ENCODE data around the gene GPR171.

The GPR171 gene

DNA sequence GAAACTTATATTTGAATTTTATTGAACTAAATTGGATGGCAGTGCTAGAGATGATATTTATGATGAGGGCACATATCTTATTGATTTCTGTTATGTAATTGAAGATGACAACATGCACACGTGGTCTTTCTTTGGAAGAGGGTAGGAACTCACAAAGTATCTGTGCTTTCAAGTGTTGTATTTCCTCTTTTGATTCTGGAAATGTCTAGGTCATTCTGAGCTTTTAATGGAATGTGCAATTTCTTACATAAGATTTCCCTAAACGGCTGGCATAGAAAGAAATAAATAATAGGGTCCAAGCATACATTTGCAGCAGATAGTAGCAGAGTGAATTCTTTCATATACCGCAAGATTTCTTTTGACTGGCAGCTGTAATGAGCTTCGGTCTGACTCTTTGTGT is 10.1 kb upstream of the GPR171 start:
- DNase-seq, result peak; percentile 3

DNA sequence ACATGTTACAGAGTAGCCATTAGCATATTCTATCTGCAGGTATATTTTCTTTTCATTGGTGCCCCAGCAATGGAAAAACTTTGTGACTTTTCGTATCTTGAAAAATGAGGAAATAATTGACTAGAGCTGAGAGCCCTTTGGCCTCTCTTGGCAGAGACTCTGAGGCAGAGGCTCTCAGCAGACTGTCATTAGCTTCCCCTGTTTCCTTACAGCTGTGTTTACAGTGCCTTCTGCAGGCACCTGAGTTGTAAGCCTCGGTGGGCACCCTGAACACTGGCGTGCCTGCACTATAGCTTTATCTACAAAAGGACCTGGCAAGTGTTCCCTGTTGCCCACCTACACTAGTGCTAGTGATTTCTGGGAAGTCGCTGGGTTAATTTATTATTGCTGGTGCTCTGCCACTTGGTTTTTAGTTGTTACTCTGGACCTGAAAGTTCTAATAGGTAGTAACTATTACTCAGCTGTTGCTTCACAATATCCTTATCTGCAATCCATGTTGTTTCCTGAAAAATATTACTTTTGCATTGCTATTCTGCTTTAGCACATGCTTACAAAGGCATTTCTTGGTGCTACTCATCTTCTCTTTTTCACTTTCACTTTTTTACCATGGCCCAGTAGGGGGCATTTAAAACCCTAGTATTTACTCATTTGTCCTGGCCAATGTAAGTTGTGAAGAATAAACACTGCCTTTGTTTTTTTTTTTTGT is 7.8 kb upstream of the GPR171 start:
- DNase-seq, result peak; percentile 72

DNA sequence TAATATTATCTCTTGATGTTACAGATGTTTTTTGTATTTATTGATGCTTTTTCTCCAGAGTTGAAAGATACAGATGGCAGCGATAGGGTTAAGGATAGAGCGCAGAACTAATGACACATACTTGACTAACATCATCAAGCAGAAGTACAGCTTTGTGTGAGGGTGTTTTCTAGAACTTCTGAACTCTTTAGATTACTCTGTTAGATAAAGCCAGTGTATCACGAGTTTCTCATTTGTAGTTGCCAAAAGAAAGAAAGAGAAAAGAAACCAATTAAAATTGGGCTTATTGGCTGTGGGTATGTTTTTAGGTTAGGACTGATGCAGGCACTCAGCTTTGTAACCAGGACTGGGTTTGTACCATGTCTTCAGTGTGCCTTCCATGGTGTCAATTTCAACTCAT is 6.6 kb upstream of the GPR171 start:
- DNase-seq, result no peak

DNA sequence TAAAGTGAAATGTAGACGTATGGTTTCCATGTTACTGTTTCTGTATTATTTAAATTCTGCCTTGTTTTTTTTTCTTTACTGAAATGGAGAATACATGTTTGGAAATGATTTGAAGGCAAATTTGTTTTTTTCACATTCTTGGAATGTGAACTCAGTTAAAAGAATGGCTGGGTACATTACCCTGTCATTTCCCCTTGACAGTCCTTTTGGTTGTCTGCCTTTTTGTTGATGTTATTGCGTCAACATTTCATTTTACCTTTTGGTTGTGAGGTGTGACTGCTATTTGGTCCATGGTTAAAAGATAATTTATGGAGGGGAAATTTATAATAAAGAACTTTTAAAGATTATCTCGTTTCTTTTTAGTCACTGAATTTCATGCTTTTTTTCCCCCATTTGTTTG is 3.2 kb upstream of the GPR171 start:
- no peak for DNase-seq

DNA sequence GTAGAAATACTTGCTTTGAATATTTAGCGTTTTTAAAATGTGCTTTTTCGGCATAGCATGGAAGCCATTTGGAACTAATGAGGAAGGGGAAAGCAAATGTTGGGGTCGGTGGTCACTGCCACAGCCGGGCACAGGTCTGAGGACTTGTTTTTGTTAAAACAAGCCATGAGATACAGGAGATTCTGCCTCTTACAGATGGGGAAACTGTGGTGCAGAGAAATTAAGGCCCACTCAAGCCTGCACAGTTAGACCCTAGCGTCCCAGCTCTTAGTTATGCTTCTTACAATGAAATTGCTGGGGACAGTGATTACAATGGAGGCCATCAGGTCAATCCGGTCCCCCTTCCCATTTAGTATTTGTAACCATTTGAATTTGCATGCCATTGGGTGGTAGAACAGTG is 2.5 kb upstream of the GPR171 start:
- no peak for DNase-seq

DNA sequence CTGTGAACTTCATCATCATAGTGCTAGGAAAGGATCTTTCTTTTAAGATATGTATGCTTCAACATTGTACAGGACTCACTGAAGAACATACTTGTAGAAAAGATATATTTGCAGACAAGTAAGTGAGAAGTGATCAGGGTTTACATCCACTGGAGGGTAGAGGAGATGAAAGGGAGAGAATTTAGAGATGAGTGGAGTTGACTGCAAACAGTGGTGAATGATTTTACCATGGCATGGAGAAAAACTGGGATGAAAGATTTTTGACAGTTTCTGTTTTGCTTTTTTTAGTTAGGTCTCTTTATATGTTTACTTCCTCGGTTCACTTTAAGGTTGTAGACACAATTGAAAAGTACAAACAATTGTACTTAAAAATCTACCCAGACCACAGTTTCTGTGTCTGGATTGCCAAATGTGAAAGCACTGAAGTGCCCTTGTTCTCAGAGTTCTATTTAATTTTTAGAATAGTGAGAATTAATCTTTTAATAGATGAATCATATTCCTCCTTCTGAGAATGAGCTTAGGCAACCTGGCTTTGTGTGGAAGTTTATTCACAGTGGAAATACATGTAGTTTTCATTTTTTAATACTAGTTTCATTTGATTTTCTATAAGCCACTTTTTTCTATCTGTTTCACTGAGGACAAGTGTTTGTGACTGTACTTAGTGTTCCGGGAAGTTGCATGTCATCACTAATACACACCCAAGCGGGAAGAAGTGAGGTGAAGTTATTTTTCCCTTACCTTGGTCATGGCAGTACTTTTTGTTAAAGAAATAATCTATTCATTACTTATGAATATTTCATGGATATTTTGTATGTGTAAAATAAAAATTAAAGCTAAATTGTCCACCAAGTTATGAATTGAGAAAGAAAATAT is 1.8 kb upstream of the GPR171 start:
- DNase-seq, result no peak

DNA sequence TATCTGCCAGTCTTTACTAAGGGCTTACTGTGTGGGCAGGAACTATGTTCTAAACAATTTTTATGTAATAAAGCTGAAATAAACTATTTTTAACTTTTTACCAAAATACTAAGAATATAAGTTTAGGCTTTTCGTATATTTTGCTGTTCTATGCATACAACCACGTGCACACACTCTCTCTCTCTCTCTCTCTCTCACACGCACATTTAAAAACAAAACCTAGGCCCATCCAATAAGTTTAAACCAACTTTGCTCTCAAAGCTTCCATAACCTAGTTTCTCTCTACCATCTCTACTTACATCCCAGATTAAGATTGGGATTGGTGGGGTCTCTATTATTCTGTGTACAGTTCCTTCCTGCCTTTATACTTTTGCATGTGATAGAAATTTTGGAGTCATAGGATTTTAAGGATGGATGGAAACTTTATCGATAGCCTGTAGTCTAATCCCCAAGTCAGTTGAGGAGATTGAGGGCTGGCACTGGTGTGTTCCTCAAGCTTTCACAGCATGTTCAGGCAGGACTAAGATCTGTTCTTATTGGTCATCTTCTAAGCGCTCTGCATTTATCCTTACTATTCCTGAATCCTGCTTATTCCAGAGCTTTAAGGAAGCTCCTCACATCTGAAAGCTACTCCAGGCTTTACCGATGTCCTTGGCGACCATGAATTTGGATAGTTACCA is 1.8 kb downstream of the GPR171 start:
- DNase-seq, result no peak

DNA sequence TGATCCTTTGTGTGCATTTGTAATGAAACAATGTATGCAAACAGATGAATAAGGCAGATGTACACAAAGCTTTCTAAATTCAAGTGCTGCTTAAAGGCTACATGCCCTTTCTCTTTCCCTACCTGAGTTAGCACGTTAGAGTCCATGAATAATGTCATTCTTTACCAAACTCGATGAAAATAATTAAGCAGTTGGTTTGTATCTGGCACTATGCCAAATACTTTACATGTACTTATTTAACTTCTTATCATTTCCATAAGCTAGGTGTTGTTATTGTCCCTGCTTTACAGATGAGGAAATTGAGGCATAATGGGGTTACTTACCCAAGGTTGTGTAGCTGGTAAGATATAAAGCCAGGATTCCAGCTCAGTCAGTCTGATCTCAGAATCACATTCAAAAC is 2.4 kb downstream of the GPR171 start:
- no peak for DNase-seq

DNA sequence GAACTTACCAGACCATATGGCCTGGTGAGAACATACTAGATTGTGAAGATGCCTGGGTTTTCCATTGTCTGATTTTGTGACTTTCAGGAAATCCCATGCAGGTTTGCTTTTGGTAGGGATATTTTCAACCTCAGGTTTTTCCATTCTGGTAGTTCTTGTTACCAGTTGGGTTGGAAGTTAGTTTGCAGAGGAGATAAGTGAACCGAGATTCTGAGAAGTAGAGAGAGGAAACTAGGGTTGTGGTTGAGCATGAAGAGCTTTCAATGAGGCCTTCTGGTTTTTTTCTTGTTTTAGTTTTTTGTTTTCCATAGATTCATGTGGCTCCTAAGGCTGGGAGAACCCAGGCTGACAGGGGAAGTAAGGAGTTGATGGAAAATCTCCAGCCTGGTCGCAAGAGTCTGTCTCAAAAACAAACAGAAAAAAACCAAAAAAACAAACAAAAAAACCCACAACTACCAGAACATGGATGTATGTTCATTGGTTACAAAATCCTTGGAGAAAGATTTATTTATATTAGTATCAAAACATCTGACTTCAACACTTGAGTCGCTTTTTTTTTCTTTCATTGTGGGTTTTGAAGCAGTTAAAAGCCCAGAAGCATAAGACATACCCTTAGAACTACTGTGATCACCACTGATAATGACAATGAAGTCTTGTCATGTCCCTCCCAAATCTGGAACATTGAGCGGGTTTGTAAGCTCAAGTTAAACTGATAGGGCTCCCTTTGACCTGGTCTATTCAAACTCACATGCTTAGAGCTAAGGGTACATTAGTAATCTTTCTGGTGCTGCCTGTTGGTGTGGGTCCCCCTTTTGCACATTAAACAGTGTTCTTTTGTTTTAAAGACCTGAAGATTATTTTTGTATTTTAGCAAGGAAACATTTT is 3.2 kb downstream of the GPR171 start:
- DNase-seq, result peak; percentile 28

DNA sequence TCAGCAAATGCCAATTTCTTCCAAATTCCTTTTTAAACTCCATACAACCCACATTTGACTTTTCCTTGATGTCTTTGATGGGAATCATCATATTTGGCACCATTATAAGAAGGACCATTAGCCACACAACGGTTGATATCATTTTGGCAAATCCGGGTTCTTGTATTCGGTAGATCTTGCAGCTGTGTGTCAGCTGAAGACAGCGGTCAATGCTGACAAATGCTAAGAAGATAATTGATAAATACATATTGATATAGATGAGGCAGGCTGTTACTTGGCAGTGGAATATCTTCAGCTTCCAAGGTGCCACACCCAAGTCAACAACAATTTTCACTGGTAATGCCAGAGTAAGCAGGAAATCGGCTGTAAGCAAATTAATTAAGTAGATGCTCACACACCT is 4.2 kb downstream of the GPR171 start:
- DNase-seq, result no peak

DNA sequence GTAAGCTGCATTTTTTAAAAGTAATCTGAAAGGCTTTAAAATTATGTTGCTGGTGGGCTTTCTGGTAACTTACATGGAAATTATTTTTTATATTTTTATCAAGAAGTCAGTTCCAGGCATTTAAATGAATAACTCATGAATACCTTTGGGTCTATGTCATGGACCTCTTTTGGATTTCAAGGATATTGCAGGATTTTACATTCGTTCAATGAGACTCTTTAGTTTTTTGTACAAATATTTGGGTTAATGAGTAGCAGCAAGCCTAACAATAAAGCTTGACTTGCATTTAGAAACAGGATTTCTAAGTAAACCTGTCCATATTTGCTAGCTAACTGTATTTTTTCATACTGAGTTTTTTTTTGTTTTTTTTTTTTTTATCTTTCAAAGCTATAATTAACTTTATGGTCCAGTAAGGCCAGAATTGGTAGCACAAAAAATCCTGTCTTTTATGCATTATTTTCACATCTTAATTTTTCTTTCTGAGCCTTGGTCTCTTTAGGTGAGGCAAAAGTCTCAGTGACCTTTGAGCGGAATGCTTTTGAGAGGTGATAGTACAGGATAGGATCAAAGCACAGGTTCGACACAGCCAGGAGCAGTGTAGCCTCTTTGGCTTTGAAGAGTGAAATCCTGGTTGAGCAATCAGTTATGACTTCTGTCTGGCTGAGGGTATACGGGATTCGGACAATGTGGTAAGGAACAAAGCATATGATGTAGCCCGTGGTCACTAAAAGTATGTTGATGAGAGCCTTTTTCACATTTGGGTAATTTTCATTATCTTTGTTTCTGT is 4.8 kb downstream of the GPR171 start:
- DNase-seq, result peak; percentile 30

DNA sequence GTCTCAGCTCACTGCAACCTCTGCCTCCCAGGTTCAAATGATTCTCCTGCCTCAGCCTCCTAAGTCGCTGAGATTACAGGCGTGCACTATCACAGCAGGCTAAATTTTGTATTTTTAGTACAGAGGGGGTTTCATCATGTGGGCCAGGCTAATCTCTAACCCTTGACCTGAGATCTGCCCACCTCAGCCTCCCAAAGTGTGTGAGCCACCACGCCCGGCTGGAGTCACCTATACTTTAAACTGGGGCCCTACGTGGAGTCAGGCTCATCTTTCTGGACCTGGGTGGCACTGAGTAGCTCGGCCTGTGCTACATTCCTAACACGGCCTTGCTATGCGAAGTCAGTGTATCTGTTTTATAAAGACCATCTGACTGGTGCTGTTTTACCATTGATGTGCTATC is 5.8 kb downstream of the GPR171 start:
- DNase-seq, result no peak

DNA sequence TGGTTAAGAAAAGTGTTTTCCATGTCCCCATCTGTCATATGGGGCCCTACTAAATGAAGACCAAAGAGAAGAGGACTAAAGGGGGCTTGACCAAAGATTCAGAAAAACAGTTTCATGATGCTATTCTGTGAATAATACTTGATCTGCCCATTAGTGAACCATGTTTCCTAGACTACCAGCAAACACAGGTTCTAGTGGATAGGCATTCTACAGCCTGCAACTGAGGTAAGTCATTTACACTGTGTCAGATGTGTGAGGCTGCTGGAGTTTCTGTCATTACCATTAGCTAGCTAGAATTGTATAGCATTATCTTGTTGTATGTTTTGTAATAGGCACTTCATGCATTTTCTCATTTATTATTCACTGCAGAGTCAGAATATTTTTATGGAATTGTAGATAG is 6.6 kb downstream of the GPR171 start:
- DNase-seq, result no peak

DNA sequence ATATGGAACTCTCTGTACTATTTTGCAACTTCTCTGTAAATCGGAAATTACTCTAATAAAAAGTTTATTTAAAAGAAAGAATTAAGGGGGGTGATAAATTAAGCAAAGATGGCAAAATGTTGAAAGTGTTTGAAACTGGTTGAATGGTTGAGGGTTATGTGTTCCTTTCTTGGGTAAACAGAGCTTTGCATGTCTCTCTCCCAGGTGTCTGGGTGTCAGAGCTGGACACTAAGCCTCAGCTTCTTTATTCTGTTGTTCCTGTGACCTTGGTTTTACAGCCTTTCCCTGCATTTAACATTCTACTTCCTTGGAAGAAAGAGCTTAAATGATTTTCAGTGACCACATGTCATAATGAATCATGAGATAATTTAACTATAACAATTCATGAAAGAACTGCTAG is 7.2 kb downstream of the GPR171 start:
- DNase-seq, result no peak

DNA sequence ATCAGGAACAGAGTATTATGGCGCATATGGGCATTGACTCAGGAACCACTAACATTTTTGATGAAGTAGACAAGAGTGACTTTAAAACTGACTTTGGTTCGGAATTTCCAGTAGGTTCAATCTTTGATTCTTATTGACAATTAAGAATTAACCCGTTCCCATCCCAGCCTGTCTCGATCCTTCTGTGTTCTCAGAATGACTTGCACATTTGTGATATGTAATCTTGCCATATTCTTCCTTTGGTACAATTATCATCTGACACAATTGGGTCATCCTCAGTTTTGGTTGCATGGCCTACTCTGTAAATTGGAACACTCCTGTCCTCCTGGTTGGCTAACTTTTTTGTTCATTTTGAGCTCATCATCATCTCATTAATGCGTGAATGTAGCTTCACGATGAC is 10.5 kb downstream of the GPR171 start:
- DNase-seq, result no peak

DNA sequence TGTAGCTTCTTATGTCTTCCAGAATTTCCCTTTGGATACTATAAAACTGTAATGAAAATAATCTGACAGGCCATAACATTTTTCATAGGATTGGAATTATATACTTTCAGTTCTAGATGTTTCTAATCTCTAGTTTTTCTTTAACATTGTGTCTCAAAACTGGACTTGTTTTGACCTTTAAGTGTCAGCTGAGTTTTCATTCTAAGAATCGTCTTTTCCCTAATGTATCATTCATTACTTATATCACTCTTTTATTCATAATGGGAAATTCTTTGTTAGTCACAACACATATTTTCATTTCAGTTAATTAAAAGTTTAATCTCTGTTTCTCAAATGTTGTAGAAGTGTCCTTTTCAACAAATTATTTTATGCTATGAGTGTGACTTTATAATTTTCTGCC is 11.9 kb downstream of the GPR171 start:
- DNase-seq, result no peak

DNA sequence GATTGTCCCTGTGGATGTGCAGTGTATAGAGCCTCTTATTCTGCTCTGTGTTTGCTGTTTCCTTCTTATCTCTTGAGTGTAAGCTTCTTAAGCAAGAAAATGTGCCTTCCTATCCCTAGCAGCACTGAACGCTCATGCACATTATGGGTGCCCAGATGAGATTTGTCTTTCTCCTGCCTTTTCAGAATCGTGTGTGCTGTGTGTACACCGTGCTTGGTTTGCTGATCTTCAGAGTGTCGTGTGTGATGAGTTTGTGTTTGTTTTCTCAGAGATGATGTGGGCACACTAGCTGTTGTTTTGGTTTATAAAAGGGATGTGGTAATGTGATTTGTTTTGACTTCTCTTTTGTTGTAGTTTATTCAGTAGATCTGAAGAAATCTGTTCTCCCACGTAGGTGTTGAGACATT is 19.7 kb downstream of the GPR171 start:
- DNase-seq, result no peak

DNA sequence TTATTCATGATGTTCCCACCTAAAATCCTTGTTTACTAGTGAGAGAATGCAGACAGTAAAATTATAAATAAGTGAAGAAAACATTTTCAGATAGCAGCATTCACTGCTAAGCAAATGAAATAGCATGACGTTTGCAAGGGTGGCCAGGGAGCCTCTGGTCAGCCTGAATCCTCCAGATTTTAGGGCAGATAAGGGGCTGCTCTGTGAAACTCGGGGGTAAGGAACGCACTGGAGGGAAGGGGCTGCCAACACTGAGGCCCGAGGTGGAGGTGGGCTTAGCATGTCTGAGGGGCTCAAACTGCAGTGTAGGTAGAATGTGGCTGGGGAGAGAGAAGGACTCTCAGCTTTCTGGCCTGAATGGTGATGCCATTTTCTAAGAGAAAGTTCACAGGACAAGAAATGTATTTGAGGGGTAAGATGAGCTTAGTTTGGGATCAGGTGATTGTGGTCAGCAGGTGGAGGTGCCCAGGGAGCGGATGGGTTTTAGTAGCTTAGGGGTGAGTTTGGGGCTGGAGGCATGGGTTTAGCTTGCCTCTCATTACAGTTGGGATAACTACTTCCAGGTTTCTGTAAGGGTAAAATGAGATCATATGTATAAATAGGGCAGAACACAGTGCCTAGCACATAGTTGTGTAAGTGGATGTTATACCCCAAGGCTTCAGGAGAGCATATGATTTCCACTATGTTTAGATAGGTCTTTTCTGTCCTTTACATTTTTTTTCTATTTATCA is 20.5 kb downstream of the GPR171 start:
- no peak for DNase-seq

DNA sequence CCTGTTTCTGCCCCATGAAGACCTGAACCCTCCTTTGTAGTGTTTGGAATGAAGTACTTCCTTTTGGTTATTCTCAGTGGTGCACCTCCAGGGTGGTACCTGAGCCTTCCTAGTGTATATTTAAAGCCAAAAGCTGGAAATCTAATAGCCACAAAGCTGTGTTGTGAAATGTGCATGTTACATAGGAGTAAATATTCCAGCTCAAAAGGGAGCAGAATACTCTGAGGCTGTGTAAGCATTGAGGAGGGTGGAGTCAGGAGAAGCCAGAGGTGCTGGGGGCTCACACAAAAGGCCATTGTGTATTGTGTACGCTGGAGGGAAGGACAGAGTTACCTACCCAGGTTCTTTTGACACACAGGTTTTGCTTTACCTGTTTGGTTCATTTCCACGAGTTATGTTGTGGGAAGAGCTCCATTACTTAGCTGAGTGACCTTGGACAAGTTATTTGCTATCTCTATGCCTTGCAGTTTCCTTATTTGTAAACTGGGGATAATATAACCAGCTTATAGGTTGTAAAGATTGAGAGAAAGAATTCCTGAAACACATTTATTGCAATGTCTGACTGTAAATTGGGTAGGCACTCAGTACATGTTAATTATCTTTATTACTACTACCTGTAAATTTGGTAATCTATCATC is 24.7 kb downstream of the GPR171 start:
- no peak for DNase-seq

DNA sequence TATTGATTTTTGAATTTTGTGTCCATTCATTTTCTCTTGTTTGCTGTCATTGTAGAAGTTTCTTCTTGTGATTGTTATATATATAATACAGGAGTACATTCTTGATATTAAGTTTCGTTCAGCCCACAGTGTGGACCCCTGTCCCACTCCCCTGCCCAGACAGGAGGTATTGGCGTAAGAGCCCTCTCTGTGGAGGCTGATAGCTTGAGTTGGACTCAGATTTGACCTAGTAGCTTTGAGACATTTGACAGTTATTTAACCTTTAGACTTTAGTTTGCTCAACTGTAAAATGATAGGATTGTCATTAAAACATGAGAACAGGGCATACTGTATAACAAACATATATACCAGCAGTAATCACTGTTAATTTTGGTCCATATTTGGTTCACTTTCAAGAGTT is 27.1 kb downstream of the GPR171 start:
- DNase-seq, result no peak

DNA sequence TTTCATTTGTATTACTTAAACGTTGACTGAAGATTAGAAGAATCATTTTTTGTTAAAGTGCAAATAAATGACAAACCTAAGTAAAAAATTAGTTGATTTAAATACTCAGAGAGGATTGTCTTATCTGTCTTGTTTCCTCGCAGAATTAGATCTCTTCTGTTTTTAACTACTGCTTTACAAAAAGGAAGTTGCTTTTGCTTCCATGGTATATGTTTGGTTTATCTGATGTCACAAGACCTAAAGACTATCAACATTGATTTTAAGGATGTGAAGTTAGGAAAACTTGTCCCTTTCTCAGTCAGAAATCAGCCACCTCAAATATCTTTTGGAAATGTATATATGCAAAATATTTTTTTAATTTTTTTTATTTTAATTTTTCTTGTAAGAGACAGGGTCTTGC is 28.7 kb downstream of the GPR171 start:
- peak; percentile 51 for DNase-seq

Measured in MV-4-11 (cell line).